Right ventricle myocardium superior (tissue), 1 donor: ENCODE results near the gene NME4. TPM values are rescaled to one million over a fixed set of nuclear protein-coding genes. Genes with fewer than 3 reads are reported as not detected.
A peak's percentile ranks its signal among the peaks of the same experiment; 100 is the strongest.
"Not testable (repeated sequence)": the region's sequence is repeated elsewhere in the genome, so short reads cannot be mapped to it uniquely, and the experiment has no call there.

ENCODE experiments used
- ATAC-seq: fragments of 200-7000 bp; cut with Tn5 transposase; one replicate; pipeline ENCODE4 v1.9.1; 2020; ENCODE audit warnings: mild to moderate bottlenecking; ENCODE audit not compliant: poor library complexity
- DNase-seq: peaks from one replicate; pipeline ENCODE4 v3.0.0-alpha.2; 2020
- intact Hi-C: fragments of 100-400 bp; cut with DNase I; formaldehyde crosslinking; loops from one replicate; pipeline ENCODE4 v1.11.2; 2022
- total RNA-seq: library from RNA; stranded (reverse); fragmentation: NEBNext Ultra II Directional; extraction: Animal tissue kit (Norgen Biotek cat#: 25700); gene quantifications from one replicate; pipeline ENCODE4 v1.2.1, GENCODE V29; 2021
- donor health status: DM: no; HTN: yes; CAD: no; lungs with severe emphysema.

The NME4 gene
- total RNA-seq, 1 donor from 2014 or later = 81.6 TPM

DNA sequence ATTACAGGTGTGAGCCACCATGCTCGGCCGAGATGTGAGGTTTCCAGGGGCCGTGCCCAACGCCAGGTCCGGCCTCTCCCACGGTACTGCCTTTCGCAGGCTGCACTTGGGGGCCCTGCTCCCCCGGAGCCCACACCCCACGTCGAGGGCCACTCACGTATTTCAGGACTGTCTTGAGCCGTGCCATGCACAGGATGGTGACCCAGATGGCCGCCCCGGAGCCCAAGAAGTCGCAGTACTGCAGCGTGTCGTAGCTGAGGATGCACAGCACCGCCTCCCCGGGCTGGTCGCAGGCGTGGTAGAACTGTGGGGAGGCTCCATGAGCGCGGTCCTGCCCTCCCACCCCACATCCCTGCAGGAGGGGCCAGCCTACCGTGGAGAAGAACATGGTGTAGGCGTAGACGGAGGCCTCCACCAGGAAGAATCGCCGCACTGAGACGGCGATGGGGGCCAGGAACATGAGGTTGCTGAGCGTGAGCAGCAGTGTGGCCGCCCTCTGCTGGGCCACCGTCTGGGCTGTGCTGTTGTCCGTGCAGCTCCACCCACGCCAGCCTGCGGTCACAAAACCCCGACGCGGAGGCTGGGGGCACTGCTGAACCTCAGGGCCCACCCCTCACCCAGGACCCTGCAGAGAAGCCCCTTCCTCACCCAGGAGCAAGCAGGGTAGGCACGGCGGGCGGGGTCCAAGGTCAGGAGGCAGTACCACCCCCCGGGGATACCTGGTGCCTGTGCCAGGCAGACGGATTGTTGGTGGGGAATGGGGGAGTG is 23.0 kb upstream of the NME4 start:
- intact Hi-C loops = no loop called here
- no peak for ATAC-seq
- DNase-seq = no peak

DNA sequence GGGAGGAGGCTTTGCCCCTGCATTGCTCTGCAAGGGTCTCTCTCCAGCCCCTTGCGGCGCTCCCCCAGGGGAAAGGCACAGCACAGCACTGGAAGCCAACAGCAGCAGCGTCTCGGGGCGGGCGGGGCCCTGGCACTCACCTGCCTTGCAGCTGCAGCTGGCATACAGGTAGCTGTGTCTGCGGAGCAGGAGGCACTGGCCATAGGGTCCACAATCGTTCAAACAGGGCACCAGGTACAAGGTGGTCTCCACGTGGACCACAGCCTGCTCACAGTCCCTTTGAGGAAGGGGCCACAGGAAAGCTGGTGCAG is 22.4 kb upstream of the NME4 start:
- no peak for ATAC-seq
- DNase-seq = no peak
- intact Hi-C loops = no loop called here

DNA sequence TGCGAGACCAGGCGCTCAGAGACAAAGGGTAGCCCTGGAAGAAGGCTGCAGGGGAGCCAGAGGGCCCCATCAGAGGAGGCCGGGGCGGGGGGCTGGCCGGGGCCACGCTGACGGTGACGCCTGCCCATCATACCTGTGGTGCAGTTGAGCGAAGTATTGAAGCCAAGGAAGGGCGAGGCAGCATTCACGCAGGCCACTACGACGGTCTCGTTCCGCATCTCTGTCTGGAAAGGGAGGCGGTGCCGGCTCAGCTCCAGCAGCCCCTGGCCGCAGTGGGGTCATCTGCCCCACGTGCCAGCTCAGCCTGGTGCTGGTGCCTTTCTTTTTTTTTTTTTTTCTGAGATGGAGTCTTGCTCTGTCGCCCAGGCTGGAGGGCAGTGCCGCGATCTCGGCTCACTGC is 21.8 kb upstream of the NME4 start:
- ATAC-seq = no peak
- intact Hi-C loops = no loop called here
- DNase-seq = no peak

DNA sequence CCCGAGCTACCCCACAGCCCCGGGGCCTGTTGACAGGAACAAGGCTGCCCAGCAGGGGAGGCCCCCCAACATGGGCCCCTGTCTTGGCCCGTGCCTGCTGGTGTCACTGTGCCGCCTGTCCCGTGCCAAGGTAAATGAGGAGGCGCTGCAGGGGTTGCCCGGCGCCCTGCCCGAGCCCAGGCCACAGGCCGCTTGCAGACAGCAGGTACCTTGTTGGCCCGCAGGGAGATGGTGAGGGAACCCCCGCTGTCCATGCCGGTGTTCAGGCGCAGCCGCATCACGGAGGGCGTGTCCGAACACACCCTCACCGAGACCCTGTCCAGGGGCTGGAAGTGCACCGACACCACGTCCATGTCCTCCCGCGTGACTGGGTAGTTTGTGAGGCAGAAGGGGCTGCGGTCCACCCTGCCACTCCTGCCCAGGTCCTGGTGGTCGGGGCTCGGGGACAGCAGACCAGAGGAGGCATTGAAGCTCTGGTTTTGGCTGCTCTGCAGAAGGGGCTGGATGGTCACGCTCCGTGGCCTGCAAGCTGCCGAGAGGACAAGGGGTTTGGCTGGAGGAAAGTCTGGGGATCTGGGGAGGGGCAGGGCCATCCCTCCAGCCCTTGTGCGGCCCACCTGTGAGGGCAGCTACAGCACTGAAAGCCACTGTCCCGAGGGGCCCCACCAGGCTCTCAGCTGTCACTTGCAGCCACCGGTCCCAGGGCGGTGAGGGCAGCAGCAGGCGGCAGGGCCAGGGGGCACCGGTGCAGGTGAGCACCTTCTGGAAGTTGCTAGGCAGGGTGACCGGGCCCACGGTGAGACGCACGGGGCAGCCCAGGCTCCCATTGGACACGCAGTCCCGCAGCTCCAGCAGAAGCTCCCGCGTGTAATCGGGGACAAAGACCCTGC is 20.8 kb upstream of the NME4 start:
- ATAC-seq = no peak
- intact Hi-C loops = no loop called here
- no peak for DNase-seq

DNA sequence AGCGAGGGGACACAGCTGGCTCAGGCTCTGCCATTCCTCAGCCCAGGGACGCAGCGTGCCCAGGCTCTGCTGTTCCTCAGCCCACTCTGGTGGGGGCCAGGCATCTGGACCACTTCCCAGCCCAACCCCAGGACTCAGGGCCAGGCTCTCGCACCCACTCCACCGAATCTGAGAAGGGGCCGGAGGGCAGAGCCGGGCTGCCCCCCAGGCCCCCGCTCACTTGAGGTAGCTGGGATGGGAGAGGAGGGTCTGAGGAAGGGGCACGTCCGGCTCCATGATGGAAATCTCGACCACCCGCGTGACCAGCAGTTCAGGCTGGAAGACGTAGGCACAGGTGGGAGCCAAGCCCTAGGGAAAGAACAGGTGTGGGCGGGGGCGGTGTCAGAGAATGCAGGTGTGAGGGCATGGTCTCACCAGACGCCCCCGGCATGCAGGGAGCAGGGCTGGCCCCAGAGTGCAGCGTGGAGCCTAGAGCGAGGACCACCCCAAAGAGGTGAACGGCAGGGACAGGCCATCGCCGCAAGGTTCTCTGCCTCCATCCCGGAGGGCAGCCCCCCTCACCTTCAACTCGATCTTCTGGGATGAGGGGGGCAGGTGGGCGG is 20.1 kb upstream of the NME4 start:
- DNase-seq = no peak
- intact Hi-C loops = no loop called here
- ATAC-seq = no peak

DNA sequence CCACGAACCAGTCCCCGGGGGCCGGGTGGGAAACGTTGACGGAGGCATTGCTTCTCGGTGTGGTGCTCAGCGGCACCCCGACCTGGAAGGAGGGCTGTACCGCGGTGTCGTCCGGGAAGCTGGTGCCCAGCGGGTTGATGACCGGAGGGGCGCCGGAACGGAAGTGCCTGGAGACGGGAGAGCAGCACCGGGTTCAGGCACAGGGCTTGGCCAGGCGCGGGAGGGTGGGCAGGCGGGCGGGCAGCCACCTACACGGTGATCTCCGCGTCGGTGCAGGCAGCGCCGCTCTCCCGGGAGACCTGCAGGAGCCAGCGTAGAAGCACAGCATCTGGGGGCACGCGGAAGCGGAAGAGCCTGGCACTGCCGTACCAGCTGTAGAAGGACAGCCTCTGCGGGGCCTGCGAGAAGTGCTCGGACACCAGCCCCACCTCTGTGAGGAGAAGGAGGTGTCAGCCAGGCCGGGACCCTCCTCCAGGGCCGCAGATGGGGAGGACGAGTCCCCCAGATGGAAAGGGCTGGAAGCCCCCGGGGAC is 19.5 kb upstream of the NME4 start:
- ATAC-seq = no peak

DNA sequence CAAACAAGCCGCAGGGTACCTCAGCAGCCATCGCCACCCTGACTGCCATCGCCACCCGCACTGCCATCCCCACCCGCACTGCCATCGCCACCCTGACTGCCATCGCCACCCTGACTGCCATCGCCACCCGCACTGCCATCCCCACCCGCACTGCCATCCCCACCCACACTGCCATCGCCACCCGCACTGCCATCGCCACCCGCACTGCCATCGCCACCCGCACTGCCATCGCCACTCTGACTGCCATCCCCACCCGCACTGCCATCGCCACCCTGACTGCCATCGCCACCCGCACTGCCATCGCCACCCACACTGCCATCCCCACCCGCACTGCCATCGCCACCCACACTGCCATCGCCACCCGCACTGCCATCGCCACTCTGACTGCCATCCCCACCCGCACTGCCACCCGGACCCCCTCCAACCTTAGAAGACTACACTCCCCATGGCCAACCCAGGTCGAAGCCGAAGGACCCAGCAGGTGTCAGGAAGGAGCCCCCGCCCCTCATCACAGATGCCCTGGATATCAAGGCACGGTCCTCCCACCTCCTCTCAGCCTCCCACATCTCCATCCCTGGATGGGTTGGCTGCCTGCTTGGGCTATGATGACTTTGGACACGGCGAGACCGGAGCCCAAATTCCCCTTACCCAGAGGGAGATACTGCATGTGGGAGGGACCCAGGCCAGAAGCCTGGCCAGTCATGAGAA is 18.7 kb upstream of the NME4 start:
- DNase-seq, intact Hi-C loops, ATAC-seq: not testable (repeated sequence)

More for the DNA sequence above, 19.5 kb upstream of the NME4 start:
- intact Hi-C loops = no loop called here
- no peak for DNase-seq

DNA sequence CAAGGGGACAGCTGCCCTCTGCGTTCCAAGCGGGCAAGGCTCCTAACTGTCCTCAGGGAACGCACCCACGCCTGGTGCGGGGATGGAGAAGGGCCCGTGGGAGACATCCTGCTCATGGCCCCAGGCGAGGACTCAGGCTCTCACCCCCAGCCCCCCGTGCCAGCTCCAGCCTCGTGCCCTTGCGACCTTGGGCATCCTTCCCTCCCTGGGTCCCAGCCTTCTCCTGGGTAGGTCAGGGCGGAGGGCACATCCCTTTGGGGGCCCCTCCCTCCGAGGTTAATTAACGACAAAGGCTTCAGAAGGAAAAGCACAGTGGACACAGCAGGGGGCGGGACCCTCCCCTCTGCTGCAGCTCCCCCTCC is 18.2 kb upstream of the NME4 start:
- ATAC-seq (no peak), DNase-seq (no peak)
- intact Hi-C loops = no loop called here

DNA sequence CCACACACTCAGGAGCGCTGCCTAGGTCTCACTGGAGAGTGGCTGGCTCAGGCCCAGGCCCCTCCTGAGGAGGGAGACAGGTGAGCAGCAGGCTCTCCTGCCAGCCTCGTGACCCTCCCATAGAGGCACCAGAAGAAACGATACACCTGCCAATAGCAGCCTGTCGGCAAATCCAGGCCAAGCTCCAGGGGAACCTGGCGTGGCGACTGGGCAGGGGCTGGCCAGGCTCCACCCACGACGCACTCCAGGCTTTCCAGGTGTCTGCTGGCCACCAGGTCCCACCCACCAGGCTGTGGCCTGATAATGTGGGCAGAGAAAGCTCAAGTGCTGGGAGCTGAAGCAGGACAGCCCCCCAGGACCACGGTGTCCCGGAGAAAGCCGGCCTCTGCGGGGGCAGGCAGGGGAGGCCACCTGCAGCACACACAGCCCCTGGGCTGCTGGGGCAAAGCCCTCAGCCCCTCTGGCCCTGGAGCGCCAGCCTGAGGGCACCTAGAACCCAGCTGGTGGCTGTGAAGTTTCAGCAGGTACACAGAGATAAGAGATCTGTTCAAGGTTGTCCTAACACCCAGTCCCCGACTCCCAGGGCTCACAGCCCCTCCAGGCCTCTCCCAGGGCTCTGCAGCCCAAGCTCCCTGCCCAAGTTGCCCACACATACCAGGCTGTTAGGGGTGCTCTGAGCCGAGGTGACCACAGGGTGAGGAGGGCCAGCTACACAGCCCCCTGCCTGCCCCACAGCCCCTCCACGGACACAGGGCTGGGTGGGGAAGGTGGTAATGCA is 17.6 kb upstream of the NME4 start:
- no peak for DNase-seq
- intact Hi-C loops = no loop called here
- no peak for ATAC-seq

DNA sequence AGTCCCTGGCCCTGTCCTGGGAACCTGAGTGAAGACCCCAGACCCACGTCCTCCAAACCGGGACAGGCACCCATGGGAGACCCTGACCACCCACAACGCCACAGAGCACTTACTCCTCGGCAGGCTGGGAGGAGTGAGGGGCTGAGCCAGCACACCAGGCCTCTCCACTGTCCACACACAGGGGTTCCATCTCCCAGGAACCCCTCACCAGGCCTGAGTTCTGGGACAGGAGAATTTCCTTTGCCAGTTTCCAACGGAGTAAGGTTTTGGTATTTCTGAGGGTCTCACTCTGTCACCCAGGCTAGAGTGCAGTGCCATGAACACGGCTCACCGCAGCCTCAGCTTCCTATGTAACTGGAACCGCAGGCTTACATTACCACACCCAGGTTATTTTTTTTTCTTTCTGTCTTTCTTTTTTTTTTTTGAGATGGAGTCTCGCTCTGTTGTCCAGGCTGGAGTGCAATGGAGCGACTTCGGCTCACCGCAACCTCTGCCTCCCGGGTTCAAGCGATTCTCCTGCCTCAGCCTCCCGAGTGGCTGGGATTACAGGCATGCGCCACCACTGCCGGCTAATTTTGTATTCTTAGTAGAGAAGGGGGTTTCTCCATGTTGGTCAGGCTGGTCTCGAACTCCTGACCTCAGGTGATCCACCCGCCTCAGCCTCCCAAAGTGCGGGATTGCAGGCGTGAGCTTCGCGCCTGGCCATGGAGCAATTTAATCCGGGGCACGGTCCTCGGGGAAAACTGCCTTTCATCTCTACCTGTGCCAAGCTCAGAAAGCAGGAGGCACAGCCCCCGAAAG is 16.8 kb upstream of the NME4 start:
- ATAC-seq (no peak), DNase-seq (no peak)
- intact Hi-C loops = no loop called here

DNA sequence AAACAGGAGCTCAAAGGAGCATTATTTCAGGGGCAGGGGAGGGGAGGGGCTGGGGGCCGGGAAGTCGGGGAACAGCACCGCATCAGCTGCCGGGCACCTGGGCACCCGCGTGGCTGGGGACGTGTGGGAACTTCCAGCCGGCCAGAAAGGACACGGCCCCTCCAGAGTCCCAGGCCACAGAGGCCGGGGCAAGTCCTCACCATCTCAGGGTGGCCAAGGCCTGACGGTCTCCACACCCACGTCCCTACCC is 16.3 kb upstream of the NME4 start:
- intact Hi-C loops = no loop called here
- no peak for DNase-seq
- ATAC-seq = peak; percentile 11

DNA sequence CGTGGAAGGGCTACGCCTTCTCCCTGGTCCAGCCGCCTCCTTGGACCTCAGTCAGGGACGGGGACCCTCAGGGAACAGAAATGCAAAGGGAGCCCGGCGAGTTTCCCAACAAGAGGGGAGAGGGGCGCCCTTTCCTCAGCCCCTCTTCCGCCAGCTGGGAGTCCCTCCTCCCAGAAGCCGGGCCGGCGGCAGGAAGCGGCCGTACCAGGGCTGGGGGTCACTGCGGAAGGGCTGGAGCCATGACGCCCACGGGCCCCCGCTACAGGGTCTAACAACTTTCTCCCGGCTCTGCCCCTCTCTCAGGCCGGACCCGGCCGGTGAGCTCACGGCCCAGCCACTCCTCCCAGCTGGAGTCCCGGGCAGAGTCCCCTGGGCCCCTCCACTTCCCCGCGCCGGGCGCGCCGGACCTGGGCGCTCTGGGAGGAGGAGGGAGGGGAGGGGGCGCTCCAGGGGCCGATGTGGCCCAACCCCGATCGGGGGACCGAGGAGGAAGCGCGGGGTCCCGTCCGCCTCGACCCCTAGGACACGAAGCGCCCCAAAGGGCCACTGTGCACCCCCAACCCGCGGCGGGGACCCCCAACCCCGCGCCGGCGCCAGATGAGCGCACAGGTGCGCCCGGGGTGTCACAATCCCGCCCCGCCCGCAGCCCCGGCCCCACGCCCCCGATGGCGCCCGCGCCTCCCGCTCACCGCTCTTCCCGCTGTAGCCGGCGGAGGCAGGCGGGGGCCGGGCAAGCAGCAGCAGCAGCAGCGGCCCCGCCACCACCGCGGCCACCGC is 15.8 kb upstream of the NME4 start:
- intact Hi-C loops = no loop called here
- ATAC-seq = peak; percentile 42
- DNase-seq = no peak

DNA sequence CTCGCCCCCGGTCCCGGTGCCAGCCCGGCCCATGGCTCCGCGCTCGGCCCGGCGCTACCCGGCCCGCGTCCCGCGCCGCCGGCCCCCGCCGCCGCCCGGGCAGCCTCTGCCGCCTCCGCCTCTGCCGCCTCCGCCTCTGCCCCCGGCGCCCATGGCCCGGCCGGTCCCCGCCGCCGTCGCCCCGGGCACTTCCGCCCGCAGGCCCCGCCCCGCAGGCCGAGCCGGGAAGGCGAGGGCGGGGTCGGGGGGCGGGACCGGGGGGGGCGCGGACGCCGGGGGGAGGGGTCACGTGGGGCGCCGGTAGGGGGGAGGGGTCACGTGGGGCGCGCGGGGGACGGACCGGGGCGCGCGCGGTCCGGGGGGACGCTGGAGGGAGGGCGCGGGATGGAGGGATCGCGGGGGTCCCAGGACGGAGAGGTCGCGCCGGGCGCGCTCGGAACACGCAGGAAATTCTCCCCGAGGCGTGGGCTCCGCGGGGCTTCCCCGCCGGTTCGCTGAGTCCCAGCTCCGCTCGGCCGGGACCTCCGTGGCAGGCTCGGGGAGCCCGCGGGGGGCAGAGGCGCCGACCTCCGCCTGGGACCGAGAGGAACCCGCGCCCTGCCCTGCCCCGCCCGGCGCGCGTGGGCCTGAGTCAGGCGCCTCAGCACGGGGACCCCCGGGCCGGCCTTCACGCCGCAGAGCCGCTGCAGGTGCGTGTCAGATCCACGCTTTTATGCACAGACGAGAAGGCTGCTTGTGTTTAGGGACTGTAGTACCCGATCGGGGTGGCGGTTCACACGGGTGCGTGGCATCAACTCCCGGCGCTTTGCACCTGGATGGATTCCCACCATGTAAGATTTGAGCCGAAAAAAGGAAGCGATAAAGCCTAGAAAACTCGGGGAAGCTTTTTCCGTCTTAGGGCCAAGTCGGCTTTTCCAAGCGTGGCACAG is 14.9 kb upstream of the NME4 start, which contains the start of gene PGAP6:
Gene PGAP6, minus strand, starts transcription at position 190 of the 929 bp plus-strand sequence. Its CDS starts 157 bp downstream, at position 33.
- intact Hi-C loops = no loop called here
- ATAC-seq = peak; percentile 73
- peak; percentile 75 for DNase-seq

DNA sequence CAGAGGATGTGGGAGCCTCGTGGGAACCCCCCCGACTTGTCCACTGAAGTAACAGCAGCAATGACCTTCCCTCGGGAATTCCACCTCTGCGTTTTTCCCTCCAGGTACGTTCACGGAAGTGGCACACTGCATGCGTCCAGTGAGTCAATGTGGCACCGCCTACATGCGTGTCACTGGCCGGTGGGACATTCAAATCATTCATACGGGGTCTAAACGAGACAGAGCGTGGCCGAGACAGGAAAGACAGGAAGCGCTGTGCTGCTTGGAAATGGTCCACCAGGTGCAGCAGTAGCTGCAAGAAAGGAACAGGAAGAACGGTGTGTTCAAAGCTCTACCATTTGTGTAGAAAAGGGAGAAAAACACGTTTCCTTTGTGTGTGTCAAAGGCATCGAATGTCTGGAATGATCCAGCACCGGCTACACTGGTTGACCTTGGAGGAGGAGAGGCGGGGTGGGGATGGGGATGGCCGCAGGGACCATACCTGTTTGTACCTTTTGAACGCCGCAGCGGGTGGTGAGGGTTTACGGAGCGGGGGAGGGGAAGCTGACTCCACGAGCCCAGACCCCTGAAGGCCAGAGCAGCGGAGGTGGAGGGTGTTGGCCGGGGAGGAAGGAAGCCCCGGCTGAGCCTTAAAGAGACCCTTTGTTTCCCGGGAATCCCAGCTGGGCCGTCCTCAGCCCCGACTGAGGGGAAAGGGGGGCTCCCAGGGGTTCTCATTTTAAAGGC is 13.5 kb upstream of the NME4 start:
- DNase-seq (peak; percentile 45), ATAC-seq (no peak)
- intact Hi-C loops = no loop called here

DNA sequence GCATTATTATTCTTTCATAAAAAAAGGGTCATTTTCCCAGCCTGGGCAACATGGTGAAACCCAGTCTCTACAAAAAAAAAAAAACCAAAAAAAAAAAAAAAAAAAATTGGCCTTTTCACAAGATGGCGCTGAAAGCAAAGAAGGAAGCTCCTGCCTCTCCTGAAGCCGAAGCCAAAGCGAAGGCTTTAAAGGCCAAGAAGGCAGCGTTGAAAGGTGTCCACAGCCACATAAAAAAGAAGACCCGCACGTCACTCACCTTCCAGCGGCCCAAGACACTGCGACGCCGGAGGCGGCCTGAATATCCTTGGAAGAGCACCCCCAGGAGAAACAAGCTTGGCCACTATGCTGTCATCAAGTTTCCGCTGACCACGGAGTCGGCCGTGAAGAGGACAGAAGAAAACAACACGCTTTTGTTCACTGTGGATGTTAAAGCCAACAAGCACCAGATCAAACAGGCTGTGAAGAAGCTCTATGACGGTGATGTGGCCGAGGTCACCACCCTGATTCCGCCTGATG is 10.3 kb upstream of the NME4 start:
- intact Hi-C loops = no loop called here
- DNase-seq (no peak), ATAC-seq (no peak)
